Astrocyte (in vitro differentiated cells and primary cell): ENCODE measurements around the gene NDUFA1. TPM values are rescaled to one million over a fixed set of nuclear protein-coding genes. Genes with fewer than 3 reads are reported as not detected.

Experiments used
- DNase-seq: peaks from one replicate; pipeline ENCODE4 v3.0.0-alpha.2; 2010; ENCODE audit warnings: low read depth
- FAIRE-seq: peaks from 2 replicates; lab custom pipeline; 2011; peaks lifted over from hg19 to GRCh38; lab: Jason Lieb, UNC
- H2AFZ ChIP-seq: 2 replicates; pipeline ENCODE4 v1.6.0; 2012; ENCODE audit warnings: low read depth, low read length, inconsistent platforms
- H3K27ac ChIP-seq: 2 replicates; pipeline ENCODE4 v1.5.1; 2011; ENCODE audit warnings: low read depth, low read length, inconsistent platforms
- H3K27me3 ChIP-seq: 2 replicates; pipeline ENCODE4 v1.6.0; 2011; ENCODE audit warnings: low read length, inconsistent platforms; ENCODE audit not compliant: insufficient read depth
- H3K36me3 ChIP-seq: 2 replicates; pipeline ENCODE4 v1.5.1; 2011; ENCODE audit warnings: low read length, inconsistent platforms; ENCODE audit not compliant: insufficient read depth
- H3K4me1 ChIP-seq: 2 replicates; pipeline ENCODE4 v1.5.1; 2011; ENCODE audit warnings: low read length, inconsistent platforms; ENCODE audit not compliant: insufficient read depth
- H3K4me2 ChIP-seq: 2 replicates; pipeline ENCODE4 v1.6.0; 2012; ENCODE audit warnings: low read length, inconsistent platforms
- H3K4me3 ChIP-seq: 2 replicates; pipeline ENCODE4 v1.5.1; 2011; ENCODE audit warnings: low read depth, mild to moderate bottlenecking, low read length, inconsistent platforms; ENCODE audit not compliant: insufficient read depth
- H3K79me2 ChIP-seq: 2 replicates; pipeline ENCODE4 v1.6.0; 2012; ENCODE audit warnings: mild to moderate bottlenecking, low read length, inconsistent platforms; ENCODE audit not compliant: insufficient read depth
- H3K9ac ChIP-seq: 2 replicates; pipeline ENCODE4 v1.6.0; 2012; ENCODE audit warnings: mild to moderate bottlenecking, low read length, inconsistent platforms
- H3K9me3 ChIP-seq: 2 replicates; pipeline ENCODE4 v1.5.1; 2012; ENCODE audit warnings: low read depth, mild to moderate bottlenecking, low read length, inconsistent platforms; ENCODE audit not compliant: insufficient read depth
- H4K20me1 ChIP-seq: 2 replicates; pipeline ENCODE4 v1.6.0; 2012; ENCODE audit warnings: low read length, inconsistent platforms; ENCODE audit not compliant: insufficient read depth
- H3K27ac Mint-ChIP-seq: one replicate; pipeline ENCODE4 v1.8.0; 2021; ENCODE audit warnings: mild to moderate bottlenecking, mixed read lengths; ENCODE audit not compliant: unreplicated experiment
- H3K27me3 Mint-ChIP-seq: one replicate; pipeline ENCODE4 v1.8.0; 2021; ENCODE audit warnings: low read depth, mixed read lengths; ENCODE audit not compliant: unreplicated experiment
- H3K36me3 Mint-ChIP-seq: one replicate; pipeline ENCODE4 v1.8.0; 2021; ENCODE audit warnings: low read depth, mixed read lengths; ENCODE audit not compliant: unreplicated experiment
- H3K4me1 Mint-ChIP-seq: one replicate; pipeline ENCODE4 v1.8.0; 2021; ENCODE audit warnings: low read depth, mixed read lengths; ENCODE audit not compliant: unreplicated experiment
- H3K4me3 Mint-ChIP-seq: one replicate; pipeline ENCODE4 v1.8.0; 2021; ENCODE audit warnings: mild to moderate bottlenecking, moderate library complexity, mixed read lengths; ENCODE audit not compliant: unreplicated experiment
- H3K9me3 Mint-ChIP-seq: one replicate; pipeline ENCODE4 v1.8.0; 2021; ENCODE audit warnings: mild to moderate bottlenecking, mixed read lengths; ENCODE audit not compliant: unreplicated experiment
- CTCF ChIP-seq: IDR thresholded peaks from 2 replicates; pipeline ENCODE4 v1.5.1; 2011; ENCODE audit warnings: low read depth, mild to moderate bottlenecking, inconsistent platforms, low read length, moderate library complexity; ENCODE audit not compliant: insufficient read depth
- EZH2 ChIP-seq: IDR thresholded peaks from 2 replicates; pipeline ENCODE4 v1.6.1; 2012; ENCODE audit warnings: mild to moderate bottlenecking, low read length, inconsistent platforms; ENCODE audit not compliant: insufficient read depth
- total RNA-seq: library from RNA; stranded (reverse); gene quantifications from 2 replicates; pipeline ENCODE4 v1.2.1, GENCODE V29; 2021

NDUFA1 gene
- total RNA-seq, 1 donor from 2014 or later = 109 TPM

GRCh38 chrX:119852382-119853353 lies 19.0 kb upstream of the NDUFA1 start, which contains the start of gene UPF3B:
Gene UPF3B (minus strand): TSS chrX:119852963. CDS start chrX:119852928, 35 bp downstream.
- Histone ChIP-seq H3K9me3 (no peaks in the 10 kb centered on the region), H3K4me3 (peak within 1 kb of the TSS; percentile 87), H4K20me1 (no peaks in the 10 kb centered on the region), H2AFZ (peak within 1 kb of the TSS; percentile 85), H3K4me1 (no peaks in the 10 kb centered on the region), H3K4me2 (peak within 1 kb of the TSS; percentile 93), H3K36me3 (no peaks in the 10 kb centered on the region), H3K27me3 (no peaks in the 10 kb centered on the region), H3K79me2 (peaks cover 15% of the 10 kb centered on the region), H3K27ac (peak within 1 kb of the TSS; percentile 89), H3K9ac (peak within 1 kb of the TSS; percentile 97)
- DNase-seq (peak; percentile 95), FAIRE-seq (peak; percentile 60)
- Mint-ChIP-seq H3K9me3 (no peaks in the 10 kb centered on the region), H3K36me3 (no peaks in the 10 kb centered on the region), H3K4me1 (peaks cover 1% of the 10 kb centered on the region), H3K27me3 (no peaks in the 10 kb centered on the region), H3K4me3 (peak within 1 kb of the TSS; percentile 98), H3K27ac (peak within 1 kb of the TSS; percentile 87)
- no peak for TF ChIP-seq EZH2
- TF ChIP-seq CTCF = no peak

- H3K4me3 ChIP-seq = peak overlapping the region; percentile 63
- no peaks in the 10 kb centered on the region for H4K20me1 ChIP-seq
- H3K36me3 ChIP-seq = no peaks in the 10 kb centered on the region
- H3K36me3 Mint-ChIP-seq = no peaks in the 10 kb centered on the region
- no peaks in the 10 kb centered on the region for H3K9me3 ChIP-seq
- no peaks in the 10 kb centered on the region for H3K27me3 Mint-ChIP-seq
- H3K4me3 Mint-ChIP-seq = peak overlapping the region; percentile 98
- H2AFZ ChIP-seq = peak overlapping the region; percentile 69
- peak overlapping the region; percentile 57 for H3K27ac ChIP-seq
- peak overlapping the region; percentile 81 for H3K9ac ChIP-seq
- no peak for DNase-seq
- H3K4me1 ChIP-seq = no peaks in the 10 kb centered on the region
- FAIRE-seq = no peak
- H3K27ac Mint-ChIP-seq = no peak overlapping the region
- no peaks in the 10 kb centered on the region for H3K27me3 ChIP-seq
- peak overlapping the region; percentile 93 for H3K4me2 ChIP-seq
- peaks cover 15% of the 10 kb centered on the region for H3K79me2 ChIP-seq
- H3K4me1 Mint-ChIP-seq = peaks cover 1% of the 10 kb centered on the region
- no peaks in the 10 kb centered on the region for H3K9me3 Mint-ChIP-seq
- TF ChIP-seq EZH2 (no peak), CTCF (no peak)
Observed at GRCh38 chrX:119853444-119853843, 18.2 kb upstream of the NDUFA1 start.
